Stimulated activated CD8-positive, alpha-beta memory T cell treated with anti-CD3 and anti-CD28 coated beads, Interleukin-4, amount 100 ng/mL, for 24 hours (primary cell): Measurements from ENCODE around the gene TBCD.
A peak's percentile ranks its signal among the peaks of the same experiment; 100 is the strongest.

Source experiments
- DNase-seq: peaks from one replicate; pipeline ENCODE4 v3.0.0-alpha.2; 2020; ENCODE audit warnings: low read depth

TBCD gene

DNA sequence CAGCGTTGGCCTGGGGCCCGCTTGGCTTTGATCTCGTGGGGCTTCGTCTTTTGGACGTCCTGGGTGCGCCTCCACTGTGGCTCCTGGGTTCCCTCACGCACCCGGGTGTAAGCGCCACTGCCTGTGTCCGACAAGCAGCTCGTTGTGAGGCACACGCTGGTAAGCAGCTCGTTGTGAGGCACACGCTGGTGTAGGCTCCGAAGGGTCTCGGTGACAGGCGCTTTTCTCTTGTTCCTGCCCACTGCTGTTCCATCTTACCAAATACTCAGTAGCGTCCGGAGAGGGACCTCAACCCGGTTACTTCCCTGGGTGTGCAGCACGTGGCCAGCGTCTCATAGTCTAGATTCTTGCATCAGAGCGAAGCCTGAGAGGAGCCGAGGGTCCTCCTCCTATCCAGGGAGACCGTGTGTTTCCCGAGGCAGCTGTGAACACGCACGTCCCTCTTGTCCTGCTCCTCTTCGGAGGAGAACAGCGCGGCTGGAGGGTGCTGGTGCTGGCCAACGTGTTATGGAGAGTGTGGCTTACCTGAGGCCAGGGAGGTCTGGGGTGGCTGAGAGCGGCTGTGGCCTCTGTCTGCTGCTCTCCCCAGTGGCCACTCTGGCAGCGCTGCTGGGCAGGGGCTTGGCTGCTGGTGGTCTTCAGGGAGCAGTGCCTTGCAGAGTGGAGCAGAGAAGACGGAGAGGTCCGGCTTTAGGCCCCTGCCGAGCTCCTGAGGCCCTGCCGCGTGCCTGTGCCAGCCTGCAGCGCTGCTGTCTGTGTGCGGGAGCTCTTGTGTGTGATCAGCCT, 120.1 kb downstream of the TBCD start:
- DNase-seq: no peak

DNA sequence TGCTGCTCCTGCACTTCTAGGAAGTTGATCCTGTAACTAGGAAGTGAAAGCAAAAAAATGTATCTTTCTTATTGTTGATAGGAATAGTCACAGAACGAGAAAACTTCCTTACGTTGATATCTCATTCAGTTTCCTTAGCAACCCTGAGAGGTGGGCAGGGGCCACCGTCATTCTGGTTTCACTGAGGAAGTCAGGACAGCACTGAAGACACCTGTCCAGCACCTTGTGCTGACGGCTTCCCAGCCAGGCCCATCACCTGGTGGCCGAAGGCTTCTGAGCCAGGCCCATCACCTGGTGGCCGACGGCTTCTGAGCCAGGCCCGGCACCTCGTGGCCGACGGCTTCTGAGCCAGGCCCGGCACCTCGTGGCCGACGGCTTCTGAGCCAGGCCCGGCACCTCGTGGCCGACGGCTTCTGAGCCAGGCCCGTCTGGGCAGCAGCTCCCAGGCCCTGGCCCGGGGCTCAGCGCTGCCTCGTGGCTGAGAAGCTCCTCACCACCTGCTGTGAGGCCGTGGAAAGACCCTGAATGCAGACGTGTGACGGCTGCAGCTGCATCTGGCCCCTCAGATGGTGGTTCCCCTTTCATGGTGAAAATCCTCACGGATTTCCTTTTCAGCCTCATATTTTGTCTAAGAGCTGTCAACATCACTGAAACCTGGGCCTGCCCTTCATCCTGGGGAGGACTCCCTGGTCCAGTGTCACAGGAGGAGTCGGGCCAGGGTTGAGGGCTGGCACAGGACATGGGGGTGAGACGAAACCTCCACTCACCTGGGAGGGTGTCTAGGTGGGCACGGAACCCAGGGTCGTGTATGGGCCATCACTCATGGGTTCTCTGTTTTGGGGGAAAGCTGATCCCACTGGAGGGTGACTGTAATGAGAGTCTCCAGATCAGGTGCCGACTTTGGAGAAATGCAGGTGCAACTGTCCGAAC, 121.0 kb downstream of the TBCD start:
- no peak for DNase-seq

DNA sequence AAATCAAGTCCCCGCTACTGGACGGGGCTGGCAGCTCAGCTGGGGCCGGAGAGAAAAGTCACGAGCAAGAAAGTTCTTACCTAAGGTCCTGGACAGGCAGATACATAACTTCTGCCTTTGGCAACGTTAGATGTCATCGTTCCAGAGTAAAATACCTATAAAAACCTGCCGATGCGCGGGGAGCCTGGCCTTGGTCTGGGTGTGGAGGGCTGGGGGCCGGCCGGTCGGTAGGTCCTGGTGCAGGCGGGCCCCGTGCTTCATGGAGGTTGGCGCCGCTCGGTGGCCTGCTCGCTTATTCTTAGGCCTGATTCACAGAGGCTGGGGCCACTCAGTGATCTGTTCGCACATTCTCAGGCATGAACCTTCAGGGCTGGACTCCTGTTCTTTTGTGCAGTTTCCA, 121.7 kb downstream of the TBCD start:
- no peak for DNase-seq

DNA sequence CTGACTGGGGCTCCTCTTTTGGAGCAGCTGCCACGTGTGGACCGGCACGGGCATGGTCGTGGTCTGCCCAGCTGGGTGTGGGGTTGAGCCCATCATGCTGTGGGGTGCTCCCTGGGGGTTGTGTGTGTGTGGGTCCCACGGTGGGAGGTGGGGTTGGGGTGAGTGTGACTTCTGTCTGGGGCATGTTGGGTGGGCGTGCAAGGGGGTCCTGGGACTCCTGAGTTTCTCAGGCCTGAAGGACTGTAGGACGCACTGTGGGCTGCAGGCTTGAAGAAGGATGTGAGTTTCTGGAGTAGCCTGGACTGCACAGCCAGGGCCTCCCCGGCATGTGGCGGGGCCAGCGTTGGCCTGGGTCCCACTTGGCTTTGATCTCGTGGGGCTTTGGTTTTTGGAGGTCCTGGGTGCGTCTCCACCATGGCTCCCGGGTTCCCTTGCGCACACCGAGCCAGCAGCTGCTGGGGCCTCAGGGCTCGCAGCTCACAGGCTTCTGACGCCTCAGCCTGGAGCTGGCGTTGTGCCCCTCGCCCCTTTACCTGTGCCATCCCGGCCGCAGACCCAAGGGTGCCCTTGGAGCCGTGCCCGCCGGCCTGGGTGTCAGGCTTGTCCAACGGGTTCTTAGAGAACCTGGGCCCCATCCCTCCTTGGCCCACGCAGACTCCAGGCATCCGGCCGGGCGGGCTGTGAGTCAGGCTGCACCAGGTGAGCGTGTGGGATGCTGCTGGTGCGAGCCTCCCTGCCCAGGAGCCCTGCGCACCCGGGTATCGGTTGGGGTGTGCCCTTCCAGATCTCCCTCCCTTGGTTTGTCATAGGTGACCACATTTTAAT, 122.4 kb downstream of the TBCD start:
- no peak for DNase-seq

DNA sequence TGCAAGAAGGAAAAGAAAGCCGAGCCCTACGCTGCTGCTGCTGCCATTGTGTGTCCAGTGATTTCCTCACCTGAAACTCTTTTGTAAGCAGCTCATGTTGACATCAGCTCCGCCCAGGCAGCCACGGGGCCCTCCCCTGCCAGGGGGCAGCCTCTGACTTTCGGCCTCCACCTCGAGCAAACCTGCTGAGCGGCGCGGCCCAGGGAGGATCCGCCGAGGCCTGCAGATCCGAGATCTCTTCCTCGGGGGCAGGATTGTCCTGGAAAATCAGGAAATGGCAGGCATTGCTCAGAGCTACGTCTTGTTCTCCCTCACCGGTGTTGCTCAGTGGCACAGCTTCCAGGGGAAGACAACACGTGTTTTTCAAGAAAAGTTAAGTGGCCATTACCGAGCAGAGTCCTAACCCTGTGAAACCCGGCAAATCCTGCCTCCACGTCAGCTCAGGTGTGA, 123.6 kb downstream of the TBCD start:
- no peak for DNase-seq

DNA sequence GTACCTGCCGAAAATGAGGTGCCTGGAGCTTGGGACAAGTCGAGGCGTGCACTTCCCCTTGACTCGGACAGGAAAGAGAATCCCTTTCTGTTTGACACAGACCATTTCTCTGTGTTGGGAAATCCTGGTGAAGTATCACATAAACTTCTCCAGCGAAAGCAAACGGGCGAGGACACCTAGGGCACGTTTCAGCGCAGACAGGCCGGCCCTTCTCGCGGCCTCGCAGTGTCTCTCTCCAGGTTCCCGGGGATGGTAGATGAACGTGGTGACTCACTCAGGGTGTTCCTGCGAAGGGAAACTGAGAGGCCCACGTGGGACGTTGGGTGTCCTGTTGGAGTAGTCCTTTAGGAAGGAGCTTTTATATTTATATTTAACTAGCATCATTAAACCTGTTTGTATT, 124.3 kb downstream of the TBCD start:
- no peak for DNase-seq

DNA sequence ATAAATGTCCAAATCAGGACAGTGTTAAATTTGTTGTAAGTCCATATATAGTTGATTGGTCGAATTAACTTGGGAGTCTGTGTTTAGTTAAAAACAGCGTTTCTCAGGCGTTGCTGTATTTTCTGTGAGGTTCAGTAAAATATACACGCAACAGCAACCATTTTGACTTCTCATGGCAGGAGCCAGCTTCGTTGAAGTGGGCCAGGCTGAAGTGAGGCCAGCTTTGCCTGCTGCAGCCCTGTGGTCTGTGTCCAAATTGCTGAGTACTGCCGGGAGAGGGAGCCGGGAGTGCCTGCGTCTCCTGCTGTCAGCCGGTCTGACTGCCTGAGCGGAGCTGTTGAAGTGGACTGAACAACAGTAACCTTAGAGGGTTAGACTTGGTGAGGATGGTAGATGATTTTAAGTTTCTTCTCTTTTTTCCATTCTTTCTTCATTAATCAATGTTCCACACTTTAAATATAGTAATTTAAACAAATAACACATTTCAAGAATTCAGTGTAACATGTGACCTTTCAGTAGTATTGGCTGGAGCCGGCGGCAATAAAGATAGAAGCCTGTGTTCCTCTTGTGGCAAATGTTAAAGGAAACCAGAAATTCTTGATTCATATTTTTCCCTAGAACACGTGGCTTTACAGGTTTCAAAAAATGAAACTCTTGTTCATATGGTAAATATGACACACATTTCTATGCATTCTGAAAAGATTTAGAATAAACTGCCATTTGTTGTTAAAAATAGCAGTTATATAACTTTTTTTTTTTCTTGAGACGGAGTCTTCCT, 124.9 kb downstream of the TBCD start:
- DNase-seq: no peak

DNA sequence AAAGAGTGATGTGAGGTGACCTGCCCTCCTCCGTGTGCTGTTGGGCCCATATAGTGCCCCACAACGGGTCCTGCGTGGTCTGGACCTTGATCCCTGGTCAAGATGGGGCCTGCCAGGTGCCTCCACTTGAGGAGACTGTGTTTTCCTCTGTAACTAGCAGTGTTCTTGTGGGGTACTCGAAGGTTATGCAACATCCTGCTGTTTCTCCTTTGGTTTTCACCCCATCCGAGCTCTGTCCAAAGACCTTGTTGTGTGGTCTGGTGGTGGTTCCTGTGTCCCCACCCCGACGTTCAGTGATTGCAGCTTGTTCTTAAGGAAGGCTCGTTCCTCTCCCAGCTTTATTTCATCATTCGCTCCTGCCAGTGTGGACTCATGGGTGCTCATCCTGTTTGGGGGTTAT, 126.7 kb downstream of the TBCD start:
- DNase-seq: no peak

DNA sequence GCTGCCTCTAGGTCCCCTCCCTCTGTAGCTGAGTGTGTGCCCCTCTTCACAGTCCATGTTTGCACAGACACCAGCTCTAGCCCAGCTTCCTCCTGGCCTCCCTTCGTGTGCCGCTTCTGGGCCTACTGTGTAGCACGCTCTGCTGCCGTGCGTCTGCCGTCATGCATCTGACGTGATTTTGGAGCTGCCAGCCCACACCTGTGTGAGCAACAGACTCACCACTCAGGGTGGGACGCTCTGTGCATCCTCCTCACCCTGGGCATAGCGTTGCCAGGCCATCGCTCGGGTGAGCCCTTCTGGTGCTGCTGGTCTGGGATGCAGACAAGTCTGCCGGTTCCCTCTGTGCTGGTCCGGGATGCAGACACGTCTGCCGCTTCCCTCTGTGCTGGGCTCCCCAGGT, 127.4 kb downstream of the TBCD start:
- DNase-seq: no peak

DNA sequence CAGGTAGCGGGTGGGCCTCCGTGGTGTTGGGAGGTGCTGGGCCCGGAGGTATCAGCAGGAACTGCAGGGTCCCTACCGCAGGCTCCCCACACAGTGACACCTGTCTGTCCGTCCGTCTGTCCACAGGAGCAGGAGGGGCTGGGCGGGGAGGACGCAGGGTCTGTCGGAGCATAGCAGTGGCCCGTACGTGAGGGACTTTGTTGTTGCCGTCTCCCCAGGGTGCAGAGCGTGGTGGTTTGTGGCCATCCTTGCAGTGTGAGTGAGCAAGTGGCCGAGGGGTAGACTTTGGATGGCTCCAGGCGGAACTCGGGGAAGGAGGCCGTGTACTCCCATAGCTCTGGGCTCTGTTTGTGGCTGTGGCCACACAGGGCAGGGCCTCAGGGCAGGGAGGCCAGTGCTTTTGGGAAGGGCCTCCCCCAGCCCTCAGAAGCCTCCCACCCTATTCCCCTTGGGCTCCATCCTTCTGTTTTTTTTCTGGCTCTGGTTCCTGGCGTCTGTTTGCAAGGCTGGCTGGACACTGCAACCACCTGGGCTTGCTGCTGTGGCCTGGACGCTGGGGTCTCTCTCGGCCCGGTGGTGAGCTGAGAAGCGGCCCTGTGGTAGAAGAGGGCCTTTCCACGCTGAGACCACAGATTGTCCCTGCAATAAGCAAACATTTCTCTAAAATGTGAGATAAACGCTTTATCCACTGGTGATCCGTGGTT, 128.9 kb downstream of the TBCD start:
- DNase-seq: no peak

DNA sequence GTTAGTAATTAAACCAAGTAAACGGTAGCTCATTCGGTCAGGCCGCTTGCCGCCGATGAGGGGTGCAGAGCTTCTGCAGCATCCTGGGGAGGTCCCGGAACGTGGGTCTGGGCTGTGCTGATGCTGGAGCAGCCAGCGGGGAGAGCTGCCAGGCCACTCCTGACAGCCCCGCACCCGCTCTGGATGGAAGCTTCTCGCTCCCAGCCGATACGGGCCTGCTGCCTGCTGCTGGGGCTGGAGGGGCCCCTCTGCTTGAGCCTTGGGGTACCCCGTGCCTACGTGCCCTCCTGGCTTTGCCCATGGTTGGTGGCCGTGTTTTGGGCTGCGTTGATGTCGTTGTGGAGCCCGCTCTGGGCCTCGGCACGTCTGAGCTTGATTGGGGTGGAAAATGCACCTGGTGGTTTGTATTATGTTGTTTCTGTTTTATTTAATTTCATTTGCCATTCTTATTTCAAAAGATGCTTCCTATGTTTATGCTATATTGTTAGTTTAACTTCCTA, 129.5 kb downstream of the TBCD start:
- no peak for DNase-seq

DNA sequence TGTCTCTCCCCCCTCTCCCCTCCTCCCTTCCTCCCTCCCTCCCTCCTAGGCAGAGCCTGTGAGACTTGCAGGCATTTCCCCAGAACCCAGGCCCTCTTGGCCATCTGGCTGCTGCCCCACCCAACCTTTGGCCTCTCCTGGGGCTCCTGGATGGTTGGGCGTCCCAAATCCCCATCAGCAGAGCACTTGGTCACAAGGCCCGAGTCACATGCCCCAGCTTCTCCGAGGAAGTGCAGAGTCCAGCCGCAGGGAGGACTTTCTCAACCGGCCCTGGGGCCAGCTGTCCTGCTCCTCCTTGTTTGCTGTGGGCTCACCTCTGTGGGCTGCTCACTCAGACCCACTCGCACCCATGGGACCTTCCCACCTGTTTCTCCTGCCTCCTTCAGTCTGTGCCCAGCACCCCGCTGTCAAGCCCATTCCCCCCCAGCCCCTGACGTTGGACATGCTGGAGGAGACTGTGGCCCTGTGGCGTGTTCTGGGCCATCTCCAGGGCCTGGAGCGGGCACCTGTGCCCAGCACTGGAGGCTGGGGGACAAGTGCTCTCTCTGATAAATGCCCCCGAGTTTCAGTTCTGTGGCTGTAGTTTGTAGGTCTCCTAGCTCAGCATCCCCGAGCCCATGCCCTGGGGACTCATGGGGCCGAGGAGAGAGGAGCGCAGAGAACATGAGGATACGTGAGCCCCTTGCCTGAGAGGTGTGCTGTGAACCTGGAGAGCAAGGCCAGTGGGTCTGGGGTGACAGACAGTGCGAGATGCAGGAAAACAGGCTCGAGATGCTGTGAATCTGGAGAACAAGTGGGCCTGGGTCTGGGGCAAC, 130.2 kb downstream of the TBCD start:
- DNase-seq: no peak

DNA sequence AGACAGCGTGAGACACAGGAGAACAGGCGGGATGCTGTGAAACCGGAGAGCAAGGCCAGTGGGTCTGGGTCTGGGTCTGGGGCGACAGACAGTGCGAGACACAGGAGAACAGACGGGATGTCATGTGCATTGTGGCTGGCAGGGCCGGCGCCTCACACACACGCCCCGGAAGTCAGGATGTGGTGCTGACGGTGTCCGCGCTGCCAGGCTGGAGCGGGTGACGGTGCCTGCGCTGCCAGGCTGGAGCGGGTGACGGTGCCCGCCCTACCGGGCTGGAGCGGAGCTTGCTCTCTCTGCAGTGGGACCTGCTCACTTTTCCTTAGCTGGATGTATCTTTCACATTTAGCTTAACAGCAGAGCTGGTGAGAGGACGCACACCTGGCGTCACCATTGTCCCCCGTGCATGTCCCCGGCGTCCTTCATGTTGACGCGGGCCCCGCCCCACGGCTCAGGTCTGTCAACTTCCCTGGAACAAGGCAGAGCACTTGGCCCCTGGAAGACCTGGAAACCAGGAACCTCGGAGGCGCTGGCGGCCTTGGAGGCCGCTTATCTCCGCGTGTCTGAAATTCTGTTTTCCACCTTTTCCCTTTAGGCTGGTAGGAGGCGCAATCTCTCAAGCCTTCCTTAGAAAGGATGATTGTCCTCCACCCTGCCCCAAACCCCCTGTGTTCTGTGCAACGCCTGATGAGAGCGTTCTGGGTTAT, 131.0 kb downstream of the TBCD start:
- DNase-seq: peak; percentile 59

DNA sequence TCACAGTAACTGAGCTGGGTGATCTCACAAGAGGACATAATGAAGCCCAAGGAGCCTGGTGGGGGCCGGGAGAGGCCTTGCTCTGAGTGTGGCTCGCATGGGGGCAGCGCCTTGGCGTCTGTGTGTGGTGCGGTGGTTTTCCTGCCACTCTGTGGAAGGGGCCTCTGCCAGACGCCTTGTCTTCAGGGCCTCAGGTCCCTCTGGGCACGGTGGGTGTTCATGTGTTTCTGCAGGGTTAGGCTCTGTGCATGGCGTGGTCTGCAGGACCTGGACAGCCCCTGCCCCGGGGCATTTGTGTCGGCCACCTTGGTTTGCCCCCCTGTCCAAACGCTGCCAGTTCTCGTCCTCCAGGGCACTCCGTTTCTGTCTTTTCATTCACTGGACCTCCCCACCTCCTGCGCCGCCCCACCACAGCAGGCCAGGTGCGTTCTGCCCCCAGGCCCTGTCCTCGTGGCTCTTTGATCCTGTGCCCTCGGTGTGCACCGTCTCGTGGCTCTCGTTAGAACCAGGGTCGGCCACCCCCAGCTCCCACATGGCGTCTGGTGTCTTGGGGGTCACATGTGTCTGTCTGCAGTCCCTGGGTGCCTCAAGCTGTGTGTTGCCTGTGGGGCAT, 131.7 kb downstream of the TBCD start:
- DNase-seq: no peak

DNA sequence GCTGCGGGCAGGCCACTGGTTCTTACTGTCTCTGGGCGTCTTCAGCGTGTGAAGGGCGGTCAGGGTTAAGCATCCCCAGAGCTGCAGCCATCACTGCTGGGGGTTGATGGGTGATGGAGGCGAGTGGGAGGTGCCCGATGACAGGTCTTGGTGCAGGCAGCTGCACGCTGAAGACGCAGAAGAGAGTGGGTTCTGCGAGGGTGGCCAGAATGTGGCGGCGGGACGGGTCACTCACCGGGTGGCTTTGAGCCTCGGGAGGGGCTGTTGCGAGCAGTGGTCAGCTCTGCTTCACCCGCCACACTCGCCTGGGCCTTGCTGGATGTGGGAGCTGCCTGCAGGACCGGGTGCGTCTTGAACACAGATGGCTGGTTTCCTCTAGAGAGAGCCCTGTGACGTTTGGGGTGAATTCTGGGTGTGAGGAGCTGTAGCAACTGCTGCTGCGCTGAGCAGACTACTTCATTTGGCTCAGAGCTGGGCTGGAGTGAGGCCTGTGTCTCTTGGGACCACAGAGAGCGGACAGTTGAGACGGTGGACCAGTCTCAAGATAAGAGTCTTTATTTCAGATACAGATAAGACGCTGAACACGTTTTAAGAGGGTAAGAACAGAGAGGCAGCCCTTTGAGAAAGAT, 132.6 kb downstream of the TBCD start:
- DNase-seq: no peak

DNA sequence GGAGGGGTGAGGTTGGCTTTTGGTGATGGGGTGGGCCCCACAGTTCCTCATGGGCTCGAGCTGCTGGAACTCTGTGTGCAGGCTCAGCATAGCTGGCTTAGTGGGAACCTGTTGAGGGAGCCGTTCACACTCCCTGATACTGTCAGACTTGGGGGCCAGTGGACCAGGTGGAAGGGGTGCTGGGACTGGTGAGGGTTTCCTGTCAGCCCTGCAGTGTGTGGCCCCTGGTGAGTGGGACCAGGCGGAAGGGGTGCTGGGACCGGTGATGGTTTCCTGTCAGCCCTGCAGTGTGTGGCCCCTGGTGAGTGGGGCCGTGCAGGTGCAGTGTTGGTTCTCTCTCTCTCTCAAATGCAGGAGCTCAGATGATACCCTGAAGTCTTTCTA, 133.1 kb downstream of the TBCD start:
- DNase-seq: no peak

DNA sequence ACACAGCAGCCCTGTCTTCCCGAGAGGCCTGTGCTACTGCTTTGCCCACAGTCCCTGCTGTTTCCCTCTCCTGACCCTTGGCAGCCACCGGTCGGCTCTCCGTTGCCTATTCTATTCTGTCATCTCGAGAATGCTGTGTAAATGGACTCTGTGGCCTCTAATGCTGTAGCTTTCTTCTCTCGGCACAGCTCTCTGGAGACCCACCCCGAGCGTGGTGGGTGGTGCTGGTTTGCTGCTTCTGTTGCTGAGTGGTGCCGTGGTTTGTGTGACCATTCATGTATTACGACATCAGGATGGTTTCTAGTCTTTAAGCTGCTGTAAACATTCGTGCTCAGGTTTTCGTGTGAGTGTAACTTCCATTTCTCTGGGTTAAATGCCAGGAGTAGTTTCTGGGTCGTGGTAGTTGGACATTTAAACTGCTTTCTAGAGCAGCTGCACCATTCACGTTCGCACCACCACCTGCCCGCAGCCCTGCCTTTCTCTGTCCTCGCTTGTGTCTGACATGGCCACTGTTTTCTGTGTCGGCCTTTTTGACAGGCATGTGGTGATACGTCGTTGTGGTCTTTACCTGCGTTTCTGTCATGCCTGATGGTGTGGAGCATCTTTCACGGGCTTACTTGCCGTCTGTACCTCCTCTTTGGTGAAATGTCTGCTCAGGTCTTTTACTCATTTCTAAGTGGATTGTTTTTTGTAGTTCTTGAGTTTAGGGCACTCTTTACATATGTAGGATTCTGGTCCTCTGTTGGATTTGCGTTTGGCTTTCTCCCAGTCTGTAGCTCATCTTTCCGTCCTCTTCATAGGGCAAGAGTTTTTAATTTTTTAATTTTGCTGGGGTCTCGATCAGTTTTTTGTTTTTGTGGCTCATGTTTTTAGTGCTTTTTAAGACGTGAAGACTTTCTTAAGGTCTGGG, 135.6 kb downstream of the TBCD start:
- no peak for DNase-seq
